ENCODE data around the gene TP53AIP1.

- TF ChIP-seq, protein P1, sequence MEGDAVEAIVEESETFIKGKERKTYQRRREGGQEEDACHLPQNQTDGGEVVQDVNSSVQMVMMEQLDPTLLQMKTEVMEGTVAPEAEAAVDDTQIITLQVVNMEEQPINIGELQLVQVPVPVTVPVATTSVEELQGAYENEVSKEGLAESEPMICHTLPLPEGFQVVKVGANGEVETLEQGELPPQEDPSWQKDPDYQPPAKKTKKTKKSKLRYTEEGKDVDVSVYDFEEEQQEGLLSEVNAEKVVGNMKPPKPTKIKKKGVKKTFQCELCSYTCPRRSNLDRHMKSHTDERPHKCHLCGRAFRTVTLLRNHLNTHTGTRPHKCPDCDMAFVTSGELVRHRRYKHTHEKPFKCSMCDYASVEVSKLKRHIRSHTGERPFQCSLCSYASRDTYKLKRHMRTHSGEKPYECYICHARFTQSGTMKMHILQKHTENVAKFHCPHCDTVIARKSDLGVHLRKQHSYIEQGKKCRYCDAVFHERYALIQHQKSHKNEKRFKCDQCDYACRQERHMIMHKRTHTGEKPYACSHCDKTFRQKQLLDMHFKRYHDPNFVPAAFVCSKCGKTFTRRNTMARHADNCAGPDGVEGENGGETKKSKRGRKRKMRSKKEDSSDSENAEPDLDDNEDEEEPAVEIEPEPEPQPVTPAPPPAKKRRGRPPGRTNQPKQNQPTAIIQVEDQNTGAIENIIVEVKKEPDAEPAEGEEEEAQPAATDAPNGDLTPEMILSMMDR (IDR thresholded peaks at IDR 0.05), result no peak
- no peak for TF ChIP-seq POLR2A (IDR thresholded peaks at IDR 0.05)
These were observed 47.1 kb downstream of the TP53AIP1 start for GRCh38 chr11:128895526-128895925.
